ENCODE data around the gene ZGPAT. TPM values are rescaled to one million over a fixed set of nuclear protein-coding genes. Genes with fewer than 3 reads are reported as not detected.
A peak's percentile ranks its signal among the peaks of the same experiment; 100 is the strongest.

Gene ZGPAT
- total RNA-seq, 1 experiment from 2014 or later, result 28.3 TPM

GRCh38 chr20:63752411-63753101 lies 44.7 kb downstream of the ZGPAT start:
- no TSS peak for BruUV-seq (replicated peaks)
- intact Hi-C loops (cut with micrococcal nuclease; ENCODE audit: unreplicated experiment), result no loop called here

GRCh38 chr20:63753381-63753780 lies 45.5 kb downstream of the ZGPAT start:
- no peak for TF ChIP-seq EZH2 (IDR thresholded peaks at IDR 0.05; ENCODE audit: borderline replicate concordance, low read depth, low read length, poor library complexity, severe bottlenecking)
- TF ChIP-seq CTCF (conservative IDR thresholded peaks at IDR 0.05; ENCODE audit: low read depth, low read length), result no peak
- H3K36me3 ChIP-seq (ENCODE audit: insufficient read depth, low read length, poor library complexity, severe bottlenecking), result no peaks in the 10 kb centered on the region
- no peaks in the 10 kb centered on the region for H3K4me1 ChIP-seq (ENCODE audit: insufficient read depth, low read length, poor library complexity, severe bottlenecking)
- no peak overlapping the region for H3K27ac ChIP-seq (ENCODE audit: low read depth, low read length, poor library complexity, severe bottlenecking)
- DNase-seq (ENCODE audit: low spot score), result no peak
- intact Hi-C loops (cut with micrococcal nuclease; ENCODE audit: unreplicated experiment), result no loop called here
- no TSS peak for BruUV-seq (replicated peaks)
- ChIA-PET POLR2A (ENCODE audit: low non-redundant PET) (no interaction called here), CTCF (no interaction called here)
- no peaks in the 10 kb centered on the region for H3K27me3 ChIP-seq (replicated peaks; ENCODE audit: insufficient read depth, low read depth, low read length, poor library complexity)
- no peaks in the 10 kb centered on the region for H3K9me3 ChIP-seq (ENCODE audit: low read depth, low read length, poor library complexity, severe bottlenecking)
- no peak overlapping the region for H3K4me3 ChIP-seq (ENCODE audit: low read depth, low read length, poor library complexity, severe bottlenecking)

More at GRCh38 chr20:63752411-63753101, 44.7 kb downstream of the ZGPAT start:
- Histone ChIP-seq H3K9me3 (ENCODE audit: low read depth, low read length, poor library complexity, severe bottlenecking) (no peaks in the 10 kb centered on the region), H3K27me3 (replicated peaks; ENCODE audit: insufficient read depth, low read depth, low read length, poor library complexity) (no peaks in the 10 kb centered on the region), H3K4me3 (ENCODE audit: low read depth, low read length, poor library complexity, severe bottlenecking) (no peak overlapping the region), H3K27ac (ENCODE audit: low read depth, low read length, poor library complexity, severe bottlenecking) (no peak overlapping the region), H3K4me1 (ENCODE audit: insufficient read depth, low read length, poor library complexity, severe bottlenecking) (no peaks in the 10 kb centered on the region), H3K36me3 (ENCODE audit: insufficient read depth, low read length, poor library complexity, severe bottlenecking) (no peaks in the 10 kb centered on the region)
- POLR2A ChIA-PET (ENCODE audit: low non-redundant PET), result no interaction called here
- TF ChIP-seq EZH2 (IDR thresholded peaks at IDR 0.05; ENCODE audit: borderline replicate concordance, low read depth, low read length, poor library complexity, severe bottlenecking) (no peak), CTCF (conservative IDR thresholded peaks at IDR 0.05; ENCODE audit: low read depth, low read length) (0 out of 2 replicates have a peak, but pooled peaks have one; percentile 10)
- no peak for DNase-seq (ENCODE audit: low spot score)
- CTCF ChIA-PET, result no interaction called here

- BruUV-seq (replicated peaks), result no TSS peak
- DNase-seq (ENCODE audit: low spot score), result no peak
- H3K4me1 ChIP-seq (ENCODE audit: insufficient read depth, low read length, poor library complexity, severe bottlenecking), result no peaks in the 10 kb centered on the region
- ChIA-PET POLR2A (ENCODE audit: low non-redundant PET) (no interaction called here), CTCF (no interaction called here)
- TF ChIP-seq CTCF (conservative IDR thresholded peaks at IDR 0.05; ENCODE audit: low read depth, low read length), result no peak
- no peak for TF ChIP-seq EZH2 (IDR thresholded peaks at IDR 0.05; ENCODE audit: borderline replicate concordance, low read depth, low read length, poor library complexity, severe bottlenecking)
- no peak overlapping the region for H3K27ac ChIP-seq (ENCODE audit: low read depth, low read length, poor library complexity, severe bottlenecking)
- intact Hi-C loops (cut with micrococcal nuclease; ENCODE audit: unreplicated experiment), result no loop called here
- H3K9me3 ChIP-seq (ENCODE audit: low read depth, low read length, poor library complexity, severe bottlenecking), result no peaks in the 10 kb centered on the region
- no peaks in the 10 kb centered on the region for H3K27me3 ChIP-seq (replicated peaks; ENCODE audit: insufficient read depth, low read depth, low read length, poor library complexity)
- no peak overlapping the region for H3K4me3 ChIP-seq (ENCODE audit: low read depth, low read length, poor library complexity, severe bottlenecking)
- no peaks in the 10 kb centered on the region for H3K36me3 ChIP-seq (ENCODE audit: insufficient read depth, low read length, poor library complexity, severe bottlenecking)
Observed at GRCh38 chr20:63754008-63754407, 46.2 kb downstream of the ZGPAT start.
